Measurements from ENCODE around the gene BUD13. TPM values are rescaled to one million over a fixed set of nuclear protein-coding genes. Genes with fewer than 3 reads are reported as not detected.

BUD13 gene
- total RNA-seq, 4 donors from 2014 or later, result 16.3 to 42.9 (median 20.1) TPM

GRCh38 chr11:116788534-116788933, 15.7 kb upstream of the BUD13 start:
- no peak for DNase-seq
- peaks cover 0 to 31% (median 0%) of the 10 kb centered on the region in 3 donors for H3K36me3 ChIP-seq
- H3K4me1 ChIP-seq, result peaks cover 0 to 20% (median 6%) of the 10 kb centered on the region in 4 donors
- no peaks in the 10 kb centered on the region for H3K27me3 ChIP-seq
- peak overlapping the region; percentile 79 to 100 (median 94) for H3K4me3 ChIP-seq
- H3K27ac ChIP-seq, result peak overlapping the region; percentile 83 to 94 (median 87)
- TF ChIP-seq CTCF (IDR thresholded peaks at IDR 0.05) (no peak), POLR2A (IDR thresholded peaks at IDR 0.05) (no peak)
- H3K9me3 ChIP-seq, result no peaks in the 10 kb centered on the region

GRCh38 chr11:116787786-116788486, 15.1 kb upstream of the BUD13 start, which contains the start of gene ZPR1:
ZPR1 (minus strand) TSS chr11:116788023; CDS start chr11:116787990, 33 bp downstream.
- Histone ChIP-seq H3K27ac (peak within 1 kb of the TSS; percentile 83 to 94 (median 87)), H3K4me3 (peak within 1 kb of the TSS; percentile 79 to 100 (median 94)), H3K9me3 (no peaks in the 10 kb centered on the region), H3K27me3 (no peaks in the 10 kb centered on the region), H3K36me3 (peaks cover 0 to 37% (median 0%) of the 10 kb centered on the region in 3 donors), H3K4me1 (peaks cover 0 to 20% (median 6%) of the 10 kb centered on the region in 4 donors)
- DNase-seq, result peak; percentile 82 to 94 (median 93)
- TF ChIP-seq CTCF (IDR thresholded peaks at IDR 0.05), result peak in 3 of 6 experiments; percentile 22 to 38 (median 23)
- TF ChIP-seq POLR2A (IDR thresholded peaks at IDR 0.05), result peak; percentile 73 to 93

- TF ChIP-seq POLR2A (IDR thresholded peaks at IDR 0.05) (no peak), CTCF (IDR thresholded peaks at IDR 0.05) (no peak)
- Histone ChIP-seq H3K27ac (peak overlapping the region; percentile 83 to 94 (median 87)), H3K4me1 (peaks cover 0 to 20% (median 6%) of the 10 kb centered on the region in 4 donors), H3K9me3 (no peaks in the 10 kb centered on the region), H3K4me3 (peak overlapping the region; percentile 79 to 100 (median 94)), H3K27me3 (no peaks in the 10 kb centered on the region), H3K36me3 (peaks cover 0 to 42% (median 0%) of the 10 kb centered on the region in 3 donors)
- DNase-seq, result no peak
Measured at GRCh38 chr11:116787436-116787785, 14.6 kb upstream of the BUD13 start.

GRCh38 chr11:116786966-116787365, 14.2 kb upstream of the BUD13 start:
- Histone ChIP-seq H3K27ac (no peak overlapping the region), H3K4me1 (peaks cover 0 to 20% (median 6%) of the 10 kb centered on the region in 4 donors), H3K27me3 (no peaks in the 10 kb centered on the region), H3K4me3 (peak overlapping the region; percentile 79 to 100 (median 94)), H3K36me3 (peaks cover 0 to 46% (median 0%) of the 10 kb centered on the region in 3 donors), H3K9me3 (no peaks in the 10 kb centered on the region)
- DNase-seq, result no peak
- TF ChIP-seq POLR2A (IDR thresholded peaks at IDR 0.05) (no peak), CTCF (IDR thresholded peaks at IDR 0.05) (no peak)

GRCh38 chr11:116786326-116786725, 13.5 kb upstream of the BUD13 start:
- peaks cover 0 to 15% (median 6%) of the 10 kb centered on the region in 4 donors for H3K4me1 ChIP-seq
- H3K36me3 ChIP-seq, result peaks cover 0 to 53% (median 0%) of the 10 kb centered on the region in 3 donors
- no peak overlapping the region for H3K27ac ChIP-seq
- no peaks in the 10 kb centered on the region for H3K27me3 ChIP-seq
- H3K4me3 ChIP-seq, result no peak overlapping the region
- TF ChIP-seq CTCF (IDR thresholded peaks at IDR 0.05) (no peak), POLR2A (IDR thresholded peaks at IDR 0.05) (no peak)
- DNase-seq, result no peak
- H3K9me3 ChIP-seq, result no peaks in the 10 kb centered on the region

Data from Peyer's patch (tissue), 4 donors.